Stromal cell of bone marrow (primary cell): ENCODE results near the gene S100Z.
"Not testable (repeated sequence)": the region's sequence is repeated elsewhere in the genome, so short reads cannot be mapped to it uniquely, and the experiment has no call there.

Source experiments
- DNase-seq: peaks from one replicate; pipeline ENCODE4 v3.0.0-alpha.2; 2012; ENCODE audit warnings: low read depth

Gene S100Z

GRCh38 chr5:76826416-76826815, 23.4 kb upstream of the S100Z start:
- not testable (repeated sequence) for DNase-seq

- no peak for DNase-seq
Observed at GRCh38 chr5:76831110-76831452, 18.7 kb upstream of the S100Z start.

GRCh38 chr5:76836181-76836580, 13.6 kb upstream of the S100Z start:
- no peak for DNase-seq

- DNase-seq = no peak
Observed at GRCh38 chr5:76836585-76836984, 13.2 kb upstream of the S100Z start.

GRCh38 chr5:76838481-76839261, 11.1 kb upstream of the S100Z start:
- no peak for DNase-seq

GRCh38 chr5:76841361-76841760, 8.5 kb upstream of the S100Z start:
- DNase-seq = no peak

GRCh38 chr5:76845890-76846289, 3.9 kb upstream of the S100Z start:
- DNase-seq = no peak

- DNase-seq = no peak
Observed at GRCh38 chr5:76850543-76851145, 830 bp downstream of the S100Z start.

- DNase-seq = no peak
Observed at GRCh38 chr5:76851728-76852369, 2.0 kb downstream of the S100Z start.

- no peak for DNase-seq
Observed at GRCh38 chr5:76852772-76853171, 3.0 kb downstream of the S100Z start.

GRCh38 chr5:76853741-76854140, 3.9 kb downstream of the S100Z start:
- not testable (repeated sequence) for DNase-seq

GRCh38 chr5:76854644-76855043, 4.8 kb downstream of the S100Z start:
- DNase-seq = no peak

GRCh38 chr5:76855501-76855900, 5.7 kb downstream of the S100Z start:
- DNase-seq = not testable (repeated sequence)

- no peak for DNase-seq
Observed at GRCh38 chr5:76855961-76856360, 6.1 kb downstream of the S100Z start.

- not testable (repeated sequence) for DNase-seq
Observed at GRCh38 chr5:76856800-76857199, 7.0 kb downstream of the S100Z start.

GRCh38 chr5:76859591-76860247, 9.9 kb downstream of the S100Z start:
- no peak for DNase-seq

- DNase-seq = no peak
Observed at GRCh38 chr5:76861612-76862011, 11.8 kb downstream of the S100Z start.

- no peak for DNase-seq
Observed at GRCh38 chr5:76863001-76863400, 13.2 kb downstream of the S100Z start.

GRCh38 chr5:76866503-76866902, 16.7 kb downstream of the S100Z start:
- no peak for DNase-seq

- no peak for DNase-seq
Observed at GRCh38 chr5:76867038-76867437, 17.2 kb downstream of the S100Z start.

- peak; percentile 45 for DNase-seq
Observed at GRCh38 chr5:76867827-76868693, 18.2 kb downstream of the S100Z start.

- no peak for DNase-seq
Observed at GRCh38 chr5:76870046-76870445, 20.2 kb downstream of the S100Z start.
